Ectodermal cell (in vitro differentiated cells): ENCODE results near the gene GNB1.
"Not testable (repeated sequence)": the region's sequence is repeated elsewhere in the genome, so short reads cannot be mapped to it uniquely, and the experiment has no call there.

Experiments used
- H3K27ac ChIP-seq: 2 replicates; pipeline ENCODE4 v1.7.0; 2013; ENCODE audit warnings: mild to moderate bottlenecking, low read depth, low read length; ENCODE audit not compliant: insufficient read depth, poor library complexity, severe bottlenecking
- H3K27me3 ChIP-seq: 2 replicates; pipeline ENCODE4 v1.7.0; 2013; ENCODE audit warnings: mild to moderate bottlenecking, low read length; ENCODE audit not compliant: insufficient read depth, control insufficient read depth, poor library complexity, severe bottlenecking
- H3K36me3 ChIP-seq: one replicate; pipeline ENCODE4 v1.7.0; 2013; ENCODE audit warnings: low read length; ENCODE audit not compliant: control insufficient read depth, insufficient read depth
- H3K4me1 ChIP-seq: one replicate; pipeline ENCODE4 v1.7.0; 2013; ENCODE audit warnings: low read length; ENCODE audit not compliant: control insufficient read depth, insufficient read depth
- H3K4me3 ChIP-seq: 2 replicates; pipeline ENCODE4 v1.7.0; 2013; ENCODE audit warnings: low read depth, low read length, control low read depth; ENCODE audit not compliant: insufficient read depth
- H3K9me3 ChIP-seq: 2 replicates; pipeline ENCODE4 v1.7.0; 2013; ENCODE audit warnings: mild to moderate bottlenecking, low read length, moderate library complexity; ENCODE audit not compliant: control insufficient read depth
- WGBS, 2 experiments: methylation state at CpG; one replicate each; pipeline ENCODE4 v1.1.7; 2013; ENCODE audit warnings: missing lambda C conversion rate in 2 of 2; 5-methylcytosine and 5-hydroxymethylcytosine counted together

GNB1 gene

GRCh38 chr1:1894354-1895059 lies 3.6 kb upstream of the GNB1 start:
- H3K27me3 ChIP-seq = no peaks in the 10 kb centered on the region
- no peaks in the 10 kb centered on the region for H3K9me3 ChIP-seq
- H3K4me1 ChIP-seq = peaks cover 29% of the 10 kb centered on the region
- WGBS, 2 experiments = 49 to 51% methylated on average over 14 of the region's 14 CpGs
- no peak overlapping the region for H3K4me3 ChIP-seq
- no peaks in the 10 kb centered on the region for H3K36me3 ChIP-seq
- no peak overlapping the region for H3K27ac ChIP-seq

- Histone ChIP-seq H3K36me3 (no peaks in the 10 kb centered on the region), H3K4me3 (no peak overlapping the region), H3K27me3 (no peaks in the 10 kb centered on the region), H3K9me3 (no peaks in the 10 kb centered on the region), H3K4me1 (peaks cover 32% of the 10 kb centered on the region), H3K27ac (no peak overlapping the region)
- 94 to 95% methylated on average over 2 of the region's 2 CpGs for WGBS, 2 experiments
Observed at GRCh38 chr1:1893997-1894353, 3.1 kb upstream of the GNB1 start.

GRCh38 chr1:1893291-1893985 lies 2.6 kb upstream of the GNB1 start:
- Histone ChIP-seq H3K36me3 (no peaks in the 10 kb centered on the region), H3K27ac (no peak overlapping the region), H3K9me3 (no peaks in the 10 kb centered on the region), H3K27me3 (no peaks in the 10 kb centered on the region), H3K4me1 (peaks cover 32% of the 10 kb centered on the region), H3K4me3 (no peak overlapping the region)
- WGBS, 2 experiments = 93 to 94% methylated on average over 19 of the region's 19 CpGs

- 86 to 90% methylated on average over 6 to 7 of the region's 7 CpGs for WGBS, 2 experiments
- Histone ChIP-seq H3K27ac (no peak overlapping the region), H3K4me3 (no peak overlapping the region)
Observed at GRCh38 chr1:1892763-1893120, 1.9 kb upstream of the GNB1 start.

GRCh38 chr1:1892079-1892762 lies 1.3 kb upstream of the GNB1 start:
- peak overlapping the region; percentile 92 for H3K4me3 ChIP-seq
- no peak overlapping the region for H3K27ac ChIP-seq
- H3K27me3 ChIP-seq = no peaks in the 10 kb centered on the region
- 90 to 92% methylated on average over 21 of the region's 21 CpGs for WGBS, 2 experiments
- no peaks in the 10 kb centered on the region for H3K36me3 ChIP-seq
- peaks cover 32% of the 10 kb centered on the region for H3K4me1 ChIP-seq
- H3K9me3 ChIP-seq = no peaks in the 10 kb centered on the region

More at GRCh38 chr1:1892763-1893120, 1.9 kb upstream of the GNB1 start:
- H3K9me3 ChIP-seq = no peaks in the 10 kb centered on the region
- no peaks in the 10 kb centered on the region for H3K36me3 ChIP-seq
- peaks cover 32% of the 10 kb centered on the region for H3K4me1 ChIP-seq
- no peaks in the 10 kb centered on the region for H3K27me3 ChIP-seq

GRCh38 chr1:1891349-1892078 lies 627 bp upstream of the GNB1 start:
- peak overlapping the region; percentile 92 for H3K4me3 ChIP-seq
- H3K27me3 ChIP-seq = no peaks in the 10 kb centered on the region
- 6 to 7% methylated on average over 59 of the region's 59 CpGs for WGBS, 2 experiments
- no peaks in the 10 kb centered on the region for H3K9me3 ChIP-seq
- no peak overlapping the region for H3K27ac ChIP-seq
- H3K4me1 ChIP-seq = peaks cover 32% of the 10 kb centered on the region
- H3K36me3 ChIP-seq = no peaks in the 10 kb centered on the region

- H3K27me3 ChIP-seq = no peaks in the 10 kb centered on the region
- no peaks in the 10 kb centered on the region for H3K36me3 ChIP-seq
- H3K4me1 ChIP-seq = peaks cover 23% of the 10 kb centered on the region
- 0% methylated on average over 88 of the region's 88 CpGs for WGBS, 2 experiments
- no peaks in the 10 kb centered on the region for H3K9me3 ChIP-seq
- H3K4me3 ChIP-seq = peak overlapping the region; percentile 92
- H3K27ac ChIP-seq = peak overlapping the region; percentile 78
Observed at GRCh38 chr1:1889847-1890505, 911 bp downstream of the GNB1 start.

- no peaks in the 10 kb centered on the region for H3K27me3 ChIP-seq
- peak overlapping the region; percentile 92 for H3K4me3 ChIP-seq
- peaks cover 15% of the 10 kb centered on the region for H3K4me1 ChIP-seq
- H3K27ac ChIP-seq = peak overlapping the region; percentile 78
- H3K36me3 ChIP-seq = no peaks in the 10 kb centered on the region
- WGBS, 2 experiments = 27 to 29% methylated on average over 9 of the region's 9 CpGs
- no peaks in the 10 kb centered on the region for H3K9me3 ChIP-seq
Observed at GRCh38 chr1:1889090-1889750, 1.7 kb downstream of the GNB1 start.

GRCh38 chr1:1883890-1884289 lies 7.0 kb downstream of the GNB1 start:
- not testable (repeated sequence) for H3K4me1 ChIP-seq, H3K4me3 ChIP-seq, H3K9me3 ChIP-seq, H3K27me3 ChIP-seq, H3K36me3 ChIP-seq, H3K27ac ChIP-seq
- 91% methylated on average over 11 of the region's 11 CpGs for WGBS, 2 experiments
